ENCODE data around the gene RNF150.

DNA sequence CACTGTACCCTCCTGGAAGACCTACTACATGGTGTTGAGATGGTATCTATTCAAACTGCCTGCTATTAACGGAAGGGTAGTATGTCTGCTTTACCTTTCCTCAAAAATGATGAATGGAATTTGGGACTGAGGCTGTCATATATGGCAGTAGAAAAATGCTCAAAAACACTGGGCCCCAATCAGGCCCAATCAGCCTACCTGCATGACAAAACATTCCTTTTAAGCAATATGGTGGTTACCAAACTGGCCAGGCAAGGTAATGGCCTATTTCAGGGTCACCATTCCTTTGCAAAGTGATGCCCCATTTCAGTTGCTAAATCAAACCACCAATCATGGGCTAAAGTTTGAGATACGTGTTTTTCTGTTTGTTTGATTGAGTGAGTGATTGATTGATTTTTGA lies 14.9 kb downstream of the RNF150 start:
- TF ChIP-seq, protein P1, sequence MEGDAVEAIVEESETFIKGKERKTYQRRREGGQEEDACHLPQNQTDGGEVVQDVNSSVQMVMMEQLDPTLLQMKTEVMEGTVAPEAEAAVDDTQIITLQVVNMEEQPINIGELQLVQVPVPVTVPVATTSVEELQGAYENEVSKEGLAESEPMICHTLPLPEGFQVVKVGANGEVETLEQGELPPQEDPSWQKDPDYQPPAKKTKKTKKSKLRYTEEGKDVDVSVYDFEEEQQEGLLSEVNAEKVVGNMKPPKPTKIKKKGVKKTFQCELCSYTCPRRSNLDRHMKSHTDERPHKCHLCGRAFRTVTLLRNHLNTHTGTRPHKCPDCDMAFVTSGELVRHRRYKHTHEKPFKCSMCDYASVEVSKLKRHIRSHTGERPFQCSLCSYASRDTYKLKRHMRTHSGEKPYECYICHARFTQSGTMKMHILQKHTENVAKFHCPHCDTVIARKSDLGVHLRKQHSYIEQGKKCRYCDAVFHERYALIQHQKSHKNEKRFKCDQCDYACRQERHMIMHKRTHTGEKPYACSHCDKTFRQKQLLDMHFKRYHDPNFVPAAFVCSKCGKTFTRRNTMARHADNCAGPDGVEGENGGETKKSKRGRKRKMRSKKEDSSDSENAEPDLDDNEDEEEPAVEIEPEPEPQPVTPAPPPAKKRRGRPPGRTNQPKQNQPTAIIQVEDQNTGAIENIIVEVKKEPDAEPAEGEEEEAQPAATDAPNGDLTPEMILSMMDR (conservative IDR thresholded peaks at IDR 0.05; ENCODE audit: low read length), result no peak
- no peak for TF ChIP-seq EZH2phosphoT487 (IDR thresholded peaks at IDR 0.05; ENCODE audit: borderline replicate concordance)
